SK-N-MC (cell line): ENCODE results near the gene FNIP2.

Experiments
- EZH2 ChIP-seq: fragments of 200-600 bp; sonication (generic); IDR thresholded peaks from one replicate; pipeline ENCODE4 v1.6.1; 2017; ENCODE audit warnings: antibody characterized with exemption
- POLR2AphosphoS5 ChIP-seq: IDR thresholded peaks from 2 replicates; pipeline ENCODE4 v1.6.1; 2012; ENCODE audit warnings: mild to moderate bottlenecking, low read depth, low read length, borderline replicate concordance

DNA sequence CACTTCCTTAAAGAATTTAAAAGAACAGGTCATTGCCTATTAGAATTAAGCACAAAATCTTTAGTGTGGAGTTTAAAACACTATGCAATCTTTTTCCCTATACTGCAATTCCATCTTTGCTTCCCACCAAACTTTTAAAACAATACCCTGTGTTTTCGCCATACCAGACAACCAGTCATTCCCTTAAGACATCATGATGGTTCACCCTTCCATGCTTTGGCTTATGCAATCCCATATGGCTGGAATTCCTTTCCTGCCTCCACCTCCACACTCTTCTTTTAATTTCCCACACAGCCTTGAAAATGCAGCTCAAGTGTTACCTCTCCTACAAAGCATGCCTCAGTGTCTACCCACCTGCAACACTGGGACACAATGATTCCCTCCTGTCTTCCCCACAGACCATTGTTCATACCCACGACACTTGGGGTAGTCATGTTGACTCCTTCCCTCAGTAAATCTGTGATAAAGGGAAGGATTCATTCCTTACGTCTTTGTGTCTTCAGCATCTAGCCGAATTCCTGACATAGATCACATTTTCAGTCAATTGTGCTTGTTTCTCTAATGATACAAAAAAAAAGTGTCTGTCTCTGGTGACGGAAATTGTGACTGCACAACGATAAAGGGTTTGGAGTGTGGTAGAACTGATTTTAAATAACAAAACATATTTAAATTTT lies 166.3 kb downstream of the FNIP2 start:
- no peak for TF ChIP-seq POLR2AphosphoS5
- TF ChIP-seq EZH2 = no peak
